ENCODE data around the gene MTCL1.
A peak's percentile ranks its signal among the peaks of the same experiment; 100 is the strongest.

Gene MTCL1

GRCh38 chr18:8745355-8746014 lies 40.1 kb downstream of the MTCL1 start:
- H3K4me3 ChIP-seq (ENCODE audit: low read depth in 1 of 2, low read length in 2 of 2), result no peak overlapping the region
- ATAC-seq (ENCODE audit: insufficient read depth, low read depth), result no peak

GRCh38 chr18:8747440-8747937 lies 42.1 kb downstream of the MTCL1 start:
- Histone ChIP-seq H3K27ac (ENCODE audit: low read length) (no peak overlapping the region), H3K4me1 (ENCODE audit: insufficient read depth, low read length) (peaks cover 37% of the 10 kb centered on the region), H3K4me3 (ENCODE audit: low read depth in 1 of 2, low read length in 2 of 2) (no peak overlapping the region), H3K9ac (ENCODE audit: low read depth, low read length) (no peak overlapping the region), H3K4me2 (ENCODE audit: insufficient read depth, low read length) (no peak overlapping the region), H3K9me3 (ENCODE audit: insufficient read depth, low read length, severe bottlenecking) (no peaks in the 10 kb centered on the region), H3K27me3 (ENCODE audit: insufficient read depth, low read length, poor library complexity) (no peaks in the 10 kb centered on the region), H4K20me1 (ENCODE audit: insufficient read depth, low read length) (peaks cover 8% of the 10 kb centered on the region; the same call in 1 of the 2 replicates), H3K36me3 (ENCODE audit: insufficient read depth, low read length) (no peaks in the 10 kb centered on the region), H2AFZ (ENCODE audit: low read depth, low read length) (no peak overlapping the region), H3K79me2 (ENCODE audit: insufficient read depth, low read length) (no peaks in the 10 kb centered on the region)
- DNase-seq, result no peak
- no peak for ATAC-seq (ENCODE audit: insufficient read depth, low read depth)
- no peak for TF ChIP-seq CTCF (IDR thresholded peaks at IDR 0.05; ENCODE audit: borderline replicate concordance, extremely low read depth, low read length, poor library complexity, severe bottlenecking)
- no peak for TF ChIP-seq EZH2 (IDR thresholded peaks at IDR 0.05; ENCODE audit: borderline replicate concordance, low read depth, low read length, severe bottlenecking)

More at GRCh38 chr18:8745355-8746014, 40.1 kb downstream of the MTCL1 start:
- H2AFZ ChIP-seq (ENCODE audit: low read depth, low read length), result no peak overlapping the region
- peaks cover 41% of the 10 kb centered on the region for H3K4me1 ChIP-seq (ENCODE audit: insufficient read depth, low read length)
- no peaks in the 10 kb centered on the region for H3K36me3 ChIP-seq (ENCODE audit: insufficient read depth, low read length)
- H3K4me2 ChIP-seq (ENCODE audit: insufficient read depth, low read length), result no peak overlapping the region
- no peaks in the 10 kb centered on the region for H3K9me3 ChIP-seq (ENCODE audit: insufficient read depth, low read length, severe bottlenecking)
- H3K9ac ChIP-seq (ENCODE audit: low read depth, low read length), result no peak overlapping the region
- H3K27ac ChIP-seq (ENCODE audit: low read length), result no peak overlapping the region
- H3K79me2 ChIP-seq (ENCODE audit: insufficient read depth, low read length), result no peaks in the 10 kb centered on the region
- DNase-seq, result peak; percentile 24
- no peaks in the 10 kb centered on the region for H3K27me3 ChIP-seq (ENCODE audit: insufficient read depth, low read length, poor library complexity)
- H4K20me1 ChIP-seq (ENCODE audit: insufficient read depth, low read length), result 0 out of 2 replicates have a peak, but pooled peaks cover 4% of the 10 kb centered on the region
- TF ChIP-seq CTCF (IDR thresholded peaks at IDR 0.05; ENCODE audit: borderline replicate concordance, extremely low read depth, low read length, poor library complexity, severe bottlenecking), result no peak
- no peak for TF ChIP-seq EZH2 (IDR thresholded peaks at IDR 0.05; ENCODE audit: borderline replicate concordance, low read depth, low read length, severe bottlenecking)

GRCh38 chr18:8749492-8749891 lies 44.1 kb downstream of the MTCL1 start:
- no peak for DNase-seq
- H3K27ac ChIP-seq (ENCODE audit: low read length), result no peak overlapping the region
- H3K4me3 ChIP-seq (ENCODE audit: low read depth in 1 of 2, low read length in 2 of 2), result no peak overlapping the region
- H3K36me3 ChIP-seq (ENCODE audit: insufficient read depth, low read length), result no peaks in the 10 kb centered on the region
- H4K20me1 ChIP-seq (ENCODE audit: insufficient read depth, low read length), result peaks cover 12% of the 10 kb centered on the region; the same call in 1 of the 2 replicates
- no peaks in the 10 kb centered on the region for H3K79me2 ChIP-seq (ENCODE audit: insufficient read depth, low read length)
- no peaks in the 10 kb centered on the region for H3K9me3 ChIP-seq (ENCODE audit: insufficient read depth, low read length, severe bottlenecking)
- no peak overlapping the region for H2AFZ ChIP-seq (ENCODE audit: low read depth, low read length)
- no peak overlapping the region for H3K4me2 ChIP-seq (ENCODE audit: insufficient read depth, low read length)
- no peaks in the 10 kb centered on the region for H3K27me3 ChIP-seq (ENCODE audit: insufficient read depth, low read length, poor library complexity)
- H3K4me1 ChIP-seq (ENCODE audit: insufficient read depth, low read length), result peaks cover 20% of the 10 kb centered on the region
- TF ChIP-seq EZH2 (IDR thresholded peaks at IDR 0.05; ENCODE audit: borderline replicate concordance, low read depth, low read length, severe bottlenecking) (no peak), CTCF (IDR thresholded peaks at IDR 0.05; ENCODE audit: borderline replicate concordance, extremely low read depth, low read length, poor library complexity, severe bottlenecking) (no peak)
- no peak overlapping the region for H3K9ac ChIP-seq (ENCODE audit: low read depth, low read length)
- ATAC-seq (ENCODE audit: insufficient read depth, low read depth), result no peak
